Amniotic epithelial cell (primary cell): ENCODE results near the gene KPNA4.

Source experiments
- DNase-seq: peaks from one replicate; pipeline ENCODE4 v3.0.0-alpha.2; 2010; ENCODE audit warnings: low read depth

The KPNA4 gene

GRCh38 chr3:160450846-160451245, 114.5 kb downstream of the KPNA4 start:
- DNase-seq: peak; percentile 73

DNA sequence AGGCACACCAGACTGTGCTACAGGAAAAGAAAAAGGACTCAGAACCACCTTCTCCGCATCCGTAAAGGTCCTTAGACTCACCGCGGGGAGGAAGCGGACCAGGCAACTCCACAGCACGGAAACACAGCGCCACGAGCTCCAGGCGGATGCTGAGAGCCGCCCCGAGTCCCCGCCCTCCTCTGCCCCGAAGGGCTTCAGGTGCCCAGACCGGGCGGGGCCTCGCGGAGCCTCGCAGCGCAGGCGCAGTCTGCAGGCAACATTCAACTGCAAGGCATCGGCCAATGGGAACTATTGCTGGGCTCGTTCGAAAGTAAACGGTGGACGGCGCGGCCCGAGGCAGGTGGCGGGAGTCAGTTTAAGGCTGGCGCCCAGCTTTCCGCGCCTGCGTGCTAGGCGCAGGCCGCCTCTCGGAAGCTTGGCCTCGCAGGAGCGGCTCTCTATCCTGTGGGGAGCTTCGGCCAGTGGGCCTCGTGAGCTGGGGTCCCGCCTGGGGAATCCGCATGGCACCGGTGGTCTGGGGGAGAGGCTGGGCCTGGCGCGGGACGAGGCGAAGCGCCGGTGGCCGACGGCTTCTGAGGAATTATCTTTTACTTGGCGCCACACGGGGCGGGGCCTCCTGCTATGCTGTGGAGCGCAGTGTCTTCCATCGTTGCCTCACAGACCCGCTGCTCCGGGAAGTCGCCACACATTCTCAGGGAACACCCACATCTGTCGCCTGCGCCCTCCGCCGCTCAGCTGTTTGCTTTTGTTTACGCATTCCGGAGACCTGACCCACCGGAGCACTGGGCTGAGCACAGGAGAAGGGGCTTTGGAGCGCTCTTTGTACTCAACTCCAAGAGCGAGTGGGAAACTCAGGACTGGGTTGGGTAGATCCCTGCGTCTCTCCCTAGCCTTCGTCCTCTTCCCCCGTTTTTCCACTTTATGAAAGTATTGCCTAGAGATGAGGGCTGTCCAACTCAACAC, 115.5 kb downstream of the KPNA4 start, which contains the start of gene TRIM59:
TRIM59 (minus strand) TSS at position 151 of the 963 bp plus-strand sequence. CDS start 10,603 bp downstream, outside the sequence.
- DNase-seq: peak; percentile 97

GRCh38 chr3:160448845-160449635, 116.3 kb downstream of the KPNA4 start:
- peak; percentile 58 for DNase-seq

- peak; percentile 47 for DNase-seq
These were observed 117.8 kb downstream of the KPNA4 start for GRCh38 chr3:160447544-160447943.

GRCh38 chr3:160446522-160447056, 118.8 kb downstream of the KPNA4 start:
- DNase-seq: no peak

DNA sequence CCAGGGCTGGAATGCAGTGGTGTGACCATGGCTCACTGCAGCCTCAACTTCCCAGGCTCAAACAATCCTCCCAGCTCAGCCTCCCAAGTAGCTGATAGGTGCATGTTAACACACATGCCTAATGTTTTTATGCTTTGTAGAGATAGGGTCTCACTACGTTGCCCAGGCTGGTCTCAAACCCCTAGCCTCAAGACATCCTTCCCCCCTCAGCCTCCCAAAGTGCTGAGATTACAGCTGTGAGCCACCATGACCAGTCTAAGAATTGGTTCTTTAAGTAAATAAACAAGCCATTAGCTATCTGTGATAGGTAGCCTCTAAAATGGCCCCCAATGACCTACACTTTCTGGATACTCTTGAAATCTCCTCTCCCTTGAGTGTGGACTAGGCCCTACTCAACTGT, 119.5 kb downstream of the KPNA4 start:
- DNase-seq: no peak
